Activated CD8-positive, alpha-beta T cell treated with anti-CD3 and anti-CD28 coated beads, Interleukin-2, amount 10 ng/mL, durations not matched to agents 7 days and 5 days (primary cell): Measurements from ENCODE around the gene IL9. TPM values are rescaled to one million over a fixed set of nuclear protein-coding genes. Genes with fewer than 3 reads are reported as not detected.

Experiments used
- ATAC-seq: fragments of 150-1000 bp; cut with Tn5 transposase; one replicate; pipeline ENCODE4 v1.10.0; 2021; ENCODE audit warnings: moderate library complexity
- CTCF ChIA-PET: fragments of 350-600 bp; sonication (Branson Sonifier 250); formaldehyde crosslinking; loops from one replicate; lab custom pipeline; 2021; ENCODE audit warnings: antibody characterized with exemption; lab: Charles Lee
- POLR2A ChIA-PET: fragments of 350-600 bp; sonication (Branson Sonifier 250); formaldehyde crosslinking; loops from one replicate; lab custom pipeline; 2021; ENCODE audit warnings: antibody characterized with exemption; lab: Charles Lee
- DNase-seq: peaks from one replicate; pipeline ENCODE4 v3.0.0-alpha.2; 2020
- H3K27ac Mint-ChIP-seq: one replicate; pipeline ENCODE4 v1.8.0; 2021; ENCODE audit warnings: mild to moderate bottlenecking, mixed read lengths
- H3K27me3 Mint-ChIP-seq: one replicate; pipeline ENCODE4 v1.8.0; 2021; ENCODE audit warnings: low read depth, mixed read lengths
- H3K36me3 Mint-ChIP-seq: one replicate; pipeline ENCODE4 v1.8.0; 2021; ENCODE audit warnings: low read depth, mixed read lengths
- H3K4me1 Mint-ChIP-seq: one replicate; pipeline ENCODE4 v1.8.0; 2021; ENCODE audit warnings: low read depth, mixed read lengths
- H3K4me3 Mint-ChIP-seq: one replicate; pipeline ENCODE4 v1.8.0; 2021; ENCODE audit warnings: mild to moderate bottlenecking, mixed read lengths
- H3K9me3 Mint-ChIP-seq: one replicate; pipeline ENCODE4 v1.8.0; 2022; ENCODE audit warnings: mixed read lengths; ENCODE audit not compliant: insufficient read depth
- total RNA-seq, 2 experiments: library from RNA; stranded (reverse); gene quantifications; one replicate each; pipeline ENCODE4 v1.2.3, GENCODE V29; 2021

The IL9 gene
- total RNA-seq, 2 experiments from 2014 or later, result not detected

- H3K27ac Mint-ChIP-seq, result no peak overlapping the region
- ChIA-PET POLR2A (no interaction called here), CTCF (no interaction called here)
- DNase-seq (no peak), ATAC-seq (no peak)
- H3K9me3 Mint-ChIP-seq, result no peaks in the 10 kb centered on the region
- peaks cover 4% of the 10 kb centered on the region for H3K27me3 Mint-ChIP-seq
- H3K4me3 Mint-ChIP-seq, result no peak overlapping the region
- H3K36me3 Mint-ChIP-seq, result no peaks in the 10 kb centered on the region
- H3K4me1 Mint-ChIP-seq, result no peaks in the 10 kb centered on the region
Measured at GRCh38 chr5:135878156-135878620, 17.5 kb downstream of the IL9 start.

- Mint-ChIP-seq H3K36me3 (no peaks in the 10 kb centered on the region), H3K9me3 (no peaks in the 10 kb centered on the region), H3K27me3 (peaks cover 4% of the 10 kb centered on the region), H3K4me3 (no peak overlapping the region), H3K4me1 (no peaks in the 10 kb centered on the region), H3K27ac (no peak overlapping the region)
- POLR2A ChIA-PET, result no interaction called here
- CTCF ChIA-PET, result no interaction called here
- no peak for ATAC-seq
- no peak for DNase-seq
Measured at GRCh38 chr5:135877570-135878155, 18.0 kb downstream of the IL9 start.

GRCh38 chr5:135876146-135876545, 19.5 kb downstream of the IL9 start:
- ChIA-PET POLR2A (no interaction called here), CTCF (no interaction called here)
- Mint-ChIP-seq H3K9me3 (no peaks in the 10 kb centered on the region), H3K27ac (no peak overlapping the region), H3K36me3 (no peaks in the 10 kb centered on the region), H3K4me3 (no peak overlapping the region), H3K4me1 (no peaks in the 10 kb centered on the region), H3K27me3 (peaks cover 4% of the 10 kb centered on the region)
- no peak for DNase-seq
- no peak for ATAC-seq

- Mint-ChIP-seq H3K27ac (no peak overlapping the region), H3K36me3 (no peaks in the 10 kb centered on the region), H3K9me3 (no peaks in the 10 kb centered on the region), H3K27me3 (peaks cover 4% of the 10 kb centered on the region), H3K4me1 (no peaks in the 10 kb centered on the region), H3K4me3 (no peak overlapping the region)
- no peak for DNase-seq
- ChIA-PET CTCF (no interaction called here), POLR2A (no interaction called here)
- ATAC-seq, result no peak
Measured at GRCh38 chr5:135875567-135875966, 20.1 kb downstream of the IL9 start.

- DNase-seq (no peak), ATAC-seq (no peak)
- POLR2A ChIA-PET, result no interaction called here
- no peak overlapping the region for H3K4me3 Mint-ChIP-seq
- CTCF ChIA-PET, result no interaction called here
- no peaks in the 10 kb centered on the region for H3K4me1 Mint-ChIP-seq
- peaks cover 2% of the 10 kb centered on the region for H3K27me3 Mint-ChIP-seq
- H3K9me3 Mint-ChIP-seq, result no peaks in the 10 kb centered on the region
- H3K36me3 Mint-ChIP-seq, result no peaks in the 10 kb centered on the region
- no peak overlapping the region for H3K27ac Mint-ChIP-seq
Measured at GRCh38 chr5:135874461-135874860, 21.2 kb downstream of the IL9 start.

- Mint-ChIP-seq H3K9me3 (no peaks in the 10 kb centered on the region), H3K27me3 (peaks cover 2% of the 10 kb centered on the region), H3K36me3 (no peaks in the 10 kb centered on the region), H3K4me3 (no peak overlapping the region), H3K4me1 (no peaks in the 10 kb centered on the region), H3K27ac (no peak overlapping the region)
- ChIA-PET CTCF (no interaction called here), POLR2A (no interaction called here)
- ATAC-seq (no peak), DNase-seq (no peak)
Measured at GRCh38 chr5:135873831-135874230, 21.8 kb downstream of the IL9 start.

- ChIA-PET CTCF (interaction anchor here (1.7 kb wide), 1 partner anchor 17 kb away, joined by 3 read pairs; no protein-coding TSS in a partner anchor), POLR2A (interaction anchor here (0.6 kb wide), 1 partner anchor 100 kb away, joined by 3 read pairs; no protein-coding TSS in a partner anchor)
- Mint-ChIP-seq H3K4me1 (no peaks in the 10 kb centered on the region), H3K4me3 (no peak overlapping the region), H3K27ac (no peak overlapping the region), H3K36me3 (no peaks in the 10 kb centered on the region), H3K27me3 (no peaks in the 10 kb centered on the region), H3K9me3 (no peaks in the 10 kb centered on the region)
- ATAC-seq (no peak), DNase-seq (no peak)
Measured at GRCh38 chr5:135871268-135871915, 24.2 kb downstream of the IL9 start.

GRCh38 chr5:135869935-135870334, 25.7 kb downstream of the IL9 start:
- ATAC-seq (no peak), DNase-seq (no peak)

GRCh38 chr5:135869276-135869675, 26.4 kb downstream of the IL9 start:
- H3K4me1 Mint-ChIP-seq, result no peaks in the 10 kb centered on the region
- ChIA-PET POLR2A (no interaction called here), CTCF (no interaction called here)
- H3K27me3 Mint-ChIP-seq, result no peaks in the 10 kb centered on the region
- no peaks in the 10 kb centered on the region for H3K36me3 Mint-ChIP-seq
- ATAC-seq, result no peak
- no peak for DNase-seq
- H3K27ac Mint-ChIP-seq, result no peak overlapping the region
- no peaks in the 10 kb centered on the region for H3K9me3 Mint-ChIP-seq
- no peak overlapping the region for H3K4me3 Mint-ChIP-seq

More at GRCh38 chr5:135869935-135870334, 25.7 kb downstream of the IL9 start:
- H3K4me3 Mint-ChIP-seq, result no peak overlapping the region
- ChIA-PET CTCF (no interaction called here), POLR2A (no interaction called here)
- no peaks in the 10 kb centered on the region for H3K4me1 Mint-ChIP-seq
- H3K9me3 Mint-ChIP-seq, result no peaks in the 10 kb centered on the region
- no peaks in the 10 kb centered on the region for H3K27me3 Mint-ChIP-seq
- no peak overlapping the region for H3K27ac Mint-ChIP-seq
- no peaks in the 10 kb centered on the region for H3K36me3 Mint-ChIP-seq

- POLR2A ChIA-PET, result no interaction called here
- Mint-ChIP-seq H3K27ac (no peak overlapping the region), H3K4me3 (no peak overlapping the region), H3K36me3 (no peaks in the 10 kb centered on the region), H3K4me1 (no peaks in the 10 kb centered on the region), H3K9me3 (no peaks in the 10 kb centered on the region), H3K27me3 (peaks cover 3% of the 10 kb centered on the region)
- no peak for DNase-seq
- CTCF ChIA-PET, result no interaction called here
- ATAC-seq, result no peak
Measured at GRCh38 chr5:135868681-135869080, 27.0 kb downstream of the IL9 start.

- H3K27ac Mint-ChIP-seq, result no peak overlapping the region
Measured at GRCh38 chr5:135867599-135867998, 28.0 kb downstream of the IL9 start.

GRCh38 chr5:135866016-135866415, 29.6 kb downstream of the IL9 start:
- no peak for ATAC-seq
- H3K4me3 Mint-ChIP-seq, result no peak overlapping the region
- DNase-seq, result no peak
- H3K27me3 Mint-ChIP-seq, result peaks cover 5% of the 10 kb centered on the region
- ChIA-PET POLR2A (no interaction called here), CTCF (no interaction called here)
- H3K9me3 Mint-ChIP-seq, result no peaks in the 10 kb centered on the region
- no peaks in the 10 kb centered on the region for H3K4me1 Mint-ChIP-seq
- no peaks in the 10 kb centered on the region for H3K36me3 Mint-ChIP-seq
- no peak overlapping the region for H3K27ac Mint-ChIP-seq

More at GRCh38 chr5:135867599-135867998, 28.0 kb downstream of the IL9 start:
- ChIA-PET POLR2A (no interaction called here), CTCF (interaction anchor here (0.6 kb wide), 1 partner anchor 31 kb away, joined by 3 read pairs; no protein-coding TSS in a partner anchor)
- no peak for ATAC-seq
- Mint-ChIP-seq H3K4me3 (no peak overlapping the region), H3K4me1 (no peaks in the 10 kb centered on the region), H3K9me3 (no peaks in the 10 kb centered on the region), H3K36me3 (no peaks in the 10 kb centered on the region), H3K27me3 (peaks cover 5% of the 10 kb centered on the region)
- DNase-seq, result no peak
